ENCODE results near the gene TMEM208. TPM values are rescaled to one million over a fixed set of nuclear protein-coding genes. Genes with fewer than 3 reads are reported as not detected.

TMEM208 gene
- 64.4 and 90.0 TPM in 2 replicates for total RNA-seq (2014; rRNA removed; shearing (Covaris generic))

- peak; percentile 98 for DNase-seq (ENCODE audit: low spot score)
- in situ Hi-C loops (cut with HindIII; ENCODE audit: low sequenced_read_pairs), result no loop called here
Observed at GRCh38 chr16:67226804-67227566, at the start of gene TMEM208. TMEM208 (plus strand) TSS chr16:67227130; CDS start chr16:67227219, 89 bp downstream.

- peak; percentile 83 for DNase-seq (ENCODE audit: low spot score)
- in situ Hi-C loops (cut with HindIII; ENCODE audit: low sequenced_read_pairs), result no loop called here
Observed at GRCh38 chr16:67177743-67178699, 48.9 kb upstream of the TMEM208 start.

GRCh38 chr16:67179421-67180080 lies 47.4 kb upstream of the TMEM208 start:
- DNase-seq (ENCODE audit: low spot score), result no peak
- in situ Hi-C loops (cut with HindIII; ENCODE audit: low sequenced_read_pairs), result no loop called here

GRCh38 chr16:67180166-67180565 lies 46.8 kb upstream of the TMEM208 start:
- in situ Hi-C loops (cut with HindIII; ENCODE audit: low sequenced_read_pairs), result no loop called here
- DNase-seq (ENCODE audit: low spot score), result no peak

- DNase-seq (ENCODE audit: low spot score), result peak; percentile 56
- in situ Hi-C loops (cut with HindIII; ENCODE audit: low sequenced_read_pairs), result no loop called here
Observed at GRCh38 chr16:67181346-67181745, 45.6 kb upstream of the TMEM208 start.

GRCh38 chr16:67182288-67182687 lies 44.6 kb upstream of the TMEM208 start:
- in situ Hi-C loops (cut with HindIII; ENCODE audit: low sequenced_read_pairs), result no loop called here
- DNase-seq (ENCODE audit: low spot score), result no peak

GRCh38 chr16:67183284-67183626 lies 43.7 kb upstream of the TMEM208 start:
- in situ Hi-C loops (cut with HindIII; ENCODE audit: low sequenced_read_pairs), result no loop called here
- DNase-seq (ENCODE audit: low spot score), result no peak

- peak; percentile 100 for DNase-seq (ENCODE audit: low spot score)
- in situ Hi-C loops (cut with HindIII; ENCODE audit: low sequenced_read_pairs), result no loop called here
Observed at GRCh38 chr16:67183627-67184452, 43.1 kb upstream of the TMEM208 start, which contains the start of gene MATCAP1. MATCAP1 (minus strand) TSS chr16:67183963; CDS start chr16:67180610, 3,353 bp downstream.

- in situ Hi-C loops (cut with HindIII; ENCODE audit: low sequenced_read_pairs), result no loop called here
- DNase-seq (ENCODE audit: low spot score), result peak; percentile 61
Observed at GRCh38 chr16:67184453-67184994, 42.4 kb upstream of the TMEM208 start.

- DNase-seq (ENCODE audit: low spot score), result peak; percentile 82
- in situ Hi-C loops (cut with HindIII; ENCODE audit: low sequenced_read_pairs), result no loop called here
Observed at GRCh38 chr16:67184995-67185650, 41.8 kb upstream of the TMEM208 start.

- in situ Hi-C loops (cut with HindIII; ENCODE audit: low sequenced_read_pairs), result no loop called here
- DNase-seq (ENCODE audit: low spot score), result no peak
Observed at GRCh38 chr16:67185651-67186134, 41.2 kb upstream of the TMEM208 start.

GRCh38 chr16:67186550-67186950 lies 40.4 kb upstream of the TMEM208 start:
- DNase-seq (ENCODE audit: low spot score), result no peak
- in situ Hi-C loops (cut with HindIII; ENCODE audit: low sequenced_read_pairs), result no loop called here

GRCh38 chr16:67187175-67187890 lies 39.6 kb upstream of the TMEM208 start:
- in situ Hi-C loops (cut with HindIII; ENCODE audit: low sequenced_read_pairs), result no loop called here
- DNase-seq (ENCODE audit: low spot score), result no peak

- DNase-seq (ENCODE audit: low spot score), result no peak
- in situ Hi-C loops (cut with HindIII; ENCODE audit: low sequenced_read_pairs), result no loop called here
Observed at GRCh38 chr16:67188323-67188722, 38.6 kb upstream of the TMEM208 start.

- DNase-seq (ENCODE audit: low spot score), result no peak
- in situ Hi-C loops (cut with HindIII; ENCODE audit: low sequenced_read_pairs), result no loop called here
Observed at GRCh38 chr16:67188798-67189197, 38.1 kb upstream of the TMEM208 start.

GRCh38 chr16:67190041-67190440 lies 36.9 kb upstream of the TMEM208 start, which contains the start of gene EXOC3L1:
EXOC3L1 (minus strand) TSS chr16:67190136; CDS start chr16:67189676, 460 bp downstream.
- in situ Hi-C loops (cut with HindIII; ENCODE audit: low sequenced_read_pairs), result no loop called here
- DNase-seq (ENCODE audit: low spot score), result no peak

Data from G401 (cell line).